Esophagus squamous epithelium (tissue), 4 donors: ENCODE measurements around the gene MAP2K5.

Experiments
- POLR2A ChIP-seq, 4 donors: fragments of 450-650 bp; IDR thresholded peaks; one replicate each; pipeline ENCODE4 v1.6.1; 2017; ENCODE audit warnings: antibody characterized with exemption in 4 of 4, mild to moderate bottlenecking in 4 of 4, moderate library complexity in 3 of 4
- TF ChIP-seq, protein P1 (sequence below), 6 experiments: fragments of 450-650 bp in 4 of 6; fragments of 200-600 bp in 2 of 6; sonication (generic) in 2 of 6; IDR thresholded peaks; one replicate each; pipeline ENCODE4 v1.5.1; 2016 to 2019; ENCODE audit warnings: antibody characterized with exemption in 6 of 6, mild to moderate bottlenecking in 4 of 6, moderate library complexity in 4 of 6

GRCh38 chr15:67843092-67843501 is 300.6 kb downstream of the MAP2K5 start:
- TF ChIP-seq, protein P1, sequence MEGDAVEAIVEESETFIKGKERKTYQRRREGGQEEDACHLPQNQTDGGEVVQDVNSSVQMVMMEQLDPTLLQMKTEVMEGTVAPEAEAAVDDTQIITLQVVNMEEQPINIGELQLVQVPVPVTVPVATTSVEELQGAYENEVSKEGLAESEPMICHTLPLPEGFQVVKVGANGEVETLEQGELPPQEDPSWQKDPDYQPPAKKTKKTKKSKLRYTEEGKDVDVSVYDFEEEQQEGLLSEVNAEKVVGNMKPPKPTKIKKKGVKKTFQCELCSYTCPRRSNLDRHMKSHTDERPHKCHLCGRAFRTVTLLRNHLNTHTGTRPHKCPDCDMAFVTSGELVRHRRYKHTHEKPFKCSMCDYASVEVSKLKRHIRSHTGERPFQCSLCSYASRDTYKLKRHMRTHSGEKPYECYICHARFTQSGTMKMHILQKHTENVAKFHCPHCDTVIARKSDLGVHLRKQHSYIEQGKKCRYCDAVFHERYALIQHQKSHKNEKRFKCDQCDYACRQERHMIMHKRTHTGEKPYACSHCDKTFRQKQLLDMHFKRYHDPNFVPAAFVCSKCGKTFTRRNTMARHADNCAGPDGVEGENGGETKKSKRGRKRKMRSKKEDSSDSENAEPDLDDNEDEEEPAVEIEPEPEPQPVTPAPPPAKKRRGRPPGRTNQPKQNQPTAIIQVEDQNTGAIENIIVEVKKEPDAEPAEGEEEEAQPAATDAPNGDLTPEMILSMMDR (IDR thresholded peaks at IDR 0.05) = no peak
- no peak for TF ChIP-seq POLR2A (IDR thresholded peaks at IDR 0.05)
